ENCODE results near the gene ATP1A2.
"Not testable (repeated sequence)": the region's sequence is repeated elsewhere in the genome, so short reads cannot be mapped to it uniquely, and the experiment has no call there.

The ATP1A2 gene

DNA sequence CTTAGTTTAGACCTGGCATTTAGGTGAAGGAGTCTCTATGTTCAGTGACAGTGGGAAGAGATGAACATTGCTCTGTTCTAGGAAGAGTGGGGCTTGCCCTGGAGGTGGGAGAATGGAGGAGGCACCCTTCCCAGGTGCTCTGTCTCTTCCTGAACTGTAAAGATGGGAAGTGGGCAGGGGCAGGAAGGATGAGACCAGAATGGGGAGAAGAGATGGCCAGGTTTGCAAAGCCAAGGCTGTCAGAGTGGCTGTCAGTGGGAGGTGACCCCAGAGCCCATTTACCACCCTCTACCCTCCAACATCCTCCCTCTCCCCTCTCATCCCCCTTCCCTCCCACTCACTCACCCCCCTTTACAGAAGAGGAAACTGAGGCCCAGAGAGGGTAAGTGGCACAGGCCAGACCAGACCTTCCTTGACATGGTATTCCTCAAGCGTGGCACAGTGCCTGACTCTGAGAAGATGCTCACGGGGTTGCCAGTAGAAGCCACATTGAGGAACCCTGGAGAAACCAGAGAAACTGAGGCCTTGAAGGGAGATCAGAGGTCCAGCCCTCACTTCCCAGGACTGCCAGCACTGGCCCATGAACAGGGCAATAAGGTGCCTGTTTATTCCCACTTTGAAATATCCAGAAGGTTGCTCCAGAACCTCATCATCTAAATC is 15.7 kb upstream of the ATP1A2 start:
- no peak for DNase-seq (ENCODE audit: low read depth in 2 of 3, low spot score in 2 of 3)

DNA sequence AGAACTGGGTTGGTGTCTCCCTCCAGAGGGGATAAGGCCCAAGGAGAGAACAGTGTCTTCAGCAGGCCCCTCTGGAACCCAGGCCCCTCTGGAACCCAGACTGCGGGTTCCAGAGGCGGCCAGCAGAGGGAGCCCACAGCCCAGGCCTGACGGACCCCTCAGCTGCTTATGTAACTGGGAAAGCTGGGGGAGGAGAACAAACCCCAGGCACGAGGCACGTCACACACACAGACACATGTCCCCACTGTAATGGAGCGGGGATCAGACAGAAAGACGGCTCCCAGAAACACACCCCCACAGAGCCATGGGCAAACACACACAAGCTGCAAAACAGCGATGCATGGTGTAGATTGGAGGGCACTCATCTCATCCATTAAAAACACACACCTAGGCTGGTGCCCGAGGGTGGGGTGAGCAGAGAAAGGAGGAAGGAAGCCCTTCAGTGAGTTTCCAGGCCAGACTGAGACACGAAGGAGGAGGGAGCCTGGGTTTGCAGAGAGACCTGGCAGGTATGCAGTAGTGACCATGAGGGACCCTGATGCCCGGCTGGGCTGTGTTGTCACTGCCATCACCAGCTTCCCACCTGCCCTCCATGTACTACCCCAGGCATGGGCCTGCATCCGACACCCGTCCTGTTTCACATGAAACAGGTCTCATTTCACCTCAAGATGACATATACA is 14.4 kb upstream of the ATP1A2 start:
- peak in 2 of 3 experiments; percentile 53 to 54 for DNase-seq (ENCODE audit: low read depth in 2 of 3, low spot score in 2 of 3)

DNA sequence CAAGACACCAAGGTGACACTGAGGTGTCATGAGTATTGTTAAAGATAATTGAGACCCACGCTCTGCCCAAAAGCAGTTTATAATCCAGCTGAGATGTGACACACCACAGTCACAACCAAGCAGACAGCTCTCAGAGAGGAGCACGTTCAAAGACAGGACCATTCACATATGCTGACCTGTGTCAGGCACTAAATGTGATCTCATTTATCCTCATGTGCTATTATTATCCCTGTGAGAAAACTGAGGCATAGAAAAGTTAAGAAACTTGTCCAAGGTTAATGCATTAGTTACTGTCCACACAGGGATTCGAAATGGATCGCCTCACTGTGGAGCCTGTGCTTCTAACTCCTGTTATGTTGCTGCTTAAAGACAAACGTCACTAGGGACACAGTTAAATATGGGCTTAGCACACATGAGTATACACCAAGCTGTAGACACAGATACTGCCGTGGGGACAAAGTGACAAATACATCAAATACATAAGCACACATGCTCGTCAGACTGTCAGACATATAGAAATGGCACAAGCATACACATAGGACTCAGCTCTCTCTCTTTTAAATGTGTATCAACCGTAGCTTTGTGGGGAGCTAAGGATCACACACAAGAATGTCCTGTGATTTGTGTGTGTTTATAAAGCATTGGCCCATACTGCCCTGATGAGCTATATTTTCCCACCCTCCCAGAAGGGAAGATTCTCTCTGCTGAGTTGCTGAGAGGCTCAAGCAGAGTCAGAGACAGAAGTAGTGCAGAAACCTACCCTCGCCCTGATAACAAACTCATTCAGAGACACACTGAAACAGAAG is 13.6 kb upstream of the ATP1A2 start:
- DNase-seq (ENCODE audit: low read depth in 2 of 3, low spot score in 2 of 3), result no peak

DNA sequence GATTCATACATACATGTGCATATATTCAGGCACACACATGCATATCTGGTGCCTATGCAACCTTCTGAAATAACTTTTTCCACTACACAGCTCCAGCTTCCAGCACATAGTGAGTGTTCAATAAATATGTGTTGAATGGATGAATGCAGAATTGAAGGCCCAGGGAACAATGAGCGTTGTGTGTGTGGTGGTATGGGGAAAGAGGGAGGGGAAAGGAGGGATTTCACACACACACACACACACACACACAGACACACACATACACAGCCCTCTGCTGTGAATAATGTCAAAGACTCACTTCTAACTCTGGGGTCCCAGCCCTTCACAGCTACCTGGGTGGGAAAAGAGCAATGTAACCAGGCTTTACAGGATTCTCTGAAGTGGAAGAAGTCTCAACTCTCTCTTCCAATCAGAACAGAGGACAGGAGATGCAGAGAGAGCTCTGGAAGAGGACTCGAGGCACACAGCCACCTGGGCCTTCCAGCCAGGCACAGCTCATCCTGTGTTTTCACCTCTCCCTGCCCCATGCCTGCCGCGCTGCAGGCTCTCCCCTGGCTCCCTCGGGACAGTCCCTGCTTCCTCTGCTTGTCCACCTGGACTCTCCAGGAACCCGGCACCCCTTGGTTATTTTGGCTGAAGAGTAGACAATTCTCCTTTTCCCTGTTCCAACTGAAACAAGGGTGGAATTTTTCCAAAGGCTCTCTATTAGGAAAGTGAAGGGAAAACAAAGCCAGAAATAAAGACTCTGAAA is 11.7 kb upstream of the ATP1A2 start:
- no peak for DNase-seq (ENCODE audit: low read depth in 2 of 3, low spot score in 2 of 3)

DNA sequence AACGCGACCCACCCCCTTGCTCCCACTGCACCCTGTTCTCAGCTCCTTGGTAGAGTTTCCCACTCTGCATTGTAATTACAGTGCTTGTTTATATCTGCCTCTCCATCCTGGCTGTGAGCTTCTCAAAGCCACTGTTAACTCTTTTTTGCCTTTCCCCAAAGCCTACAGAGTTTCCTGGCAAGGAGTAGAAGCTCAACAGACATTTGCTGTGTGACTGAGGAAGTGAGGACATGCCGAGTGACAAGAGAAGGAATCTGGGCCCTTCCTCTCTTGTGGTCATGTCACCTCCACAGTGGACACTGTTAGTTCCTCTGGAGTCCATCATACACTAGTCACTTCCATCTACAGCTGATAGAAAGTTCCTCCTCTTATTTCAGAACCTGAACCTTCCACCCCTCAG is 11.1 kb upstream of the ATP1A2 start:
- DNase-seq (ENCODE audit: low read depth in 2 of 3, low spot score in 2 of 3), result no peak

DNA sequence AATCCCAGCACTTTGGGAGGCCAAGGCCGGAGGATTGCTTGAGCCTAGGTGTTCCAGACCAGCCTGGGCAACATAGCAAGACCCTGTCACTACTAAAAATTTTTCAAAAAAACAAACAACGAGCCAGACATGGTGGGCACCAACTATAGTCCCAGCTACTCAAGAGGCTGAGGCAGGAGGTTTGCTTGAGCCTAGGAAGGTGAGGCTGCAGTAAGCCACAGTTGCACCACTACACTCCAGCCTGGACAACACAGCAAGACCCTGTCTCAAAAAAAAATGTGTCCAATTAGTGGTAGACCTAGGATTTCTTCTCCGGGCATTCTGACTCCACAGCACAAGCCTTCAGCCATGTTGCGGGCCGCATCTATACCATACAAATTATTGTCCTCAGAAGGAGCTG is 10.4 kb upstream of the ATP1A2 start:
- DNase-seq (ENCODE audit: low read depth in 2 of 3, low spot score in 2 of 3), result no peak

DNA sequence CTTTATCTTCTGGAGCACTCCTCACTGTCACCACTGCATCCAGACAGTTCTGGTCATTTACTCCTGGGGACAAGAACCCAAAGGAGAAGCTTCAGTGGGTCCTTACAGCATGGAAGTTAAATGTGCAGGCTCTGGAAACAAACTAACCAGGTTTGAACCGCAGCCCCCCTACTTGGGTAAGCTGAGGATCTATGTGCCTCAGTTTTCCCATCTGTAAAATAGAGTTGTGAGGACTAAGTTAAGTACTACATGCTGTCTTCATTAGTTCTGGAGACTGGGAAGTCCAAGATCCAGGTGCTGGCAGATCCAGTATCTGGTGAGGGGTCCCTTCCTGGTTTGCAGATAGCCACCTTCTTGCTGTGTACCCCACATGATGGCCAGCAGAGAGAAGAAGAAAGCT is 8.0 kb upstream of the ATP1A2 start:
- no peak for DNase-seq (ENCODE audit: low read depth in 2 of 3, low spot score in 2 of 3)

DNA sequence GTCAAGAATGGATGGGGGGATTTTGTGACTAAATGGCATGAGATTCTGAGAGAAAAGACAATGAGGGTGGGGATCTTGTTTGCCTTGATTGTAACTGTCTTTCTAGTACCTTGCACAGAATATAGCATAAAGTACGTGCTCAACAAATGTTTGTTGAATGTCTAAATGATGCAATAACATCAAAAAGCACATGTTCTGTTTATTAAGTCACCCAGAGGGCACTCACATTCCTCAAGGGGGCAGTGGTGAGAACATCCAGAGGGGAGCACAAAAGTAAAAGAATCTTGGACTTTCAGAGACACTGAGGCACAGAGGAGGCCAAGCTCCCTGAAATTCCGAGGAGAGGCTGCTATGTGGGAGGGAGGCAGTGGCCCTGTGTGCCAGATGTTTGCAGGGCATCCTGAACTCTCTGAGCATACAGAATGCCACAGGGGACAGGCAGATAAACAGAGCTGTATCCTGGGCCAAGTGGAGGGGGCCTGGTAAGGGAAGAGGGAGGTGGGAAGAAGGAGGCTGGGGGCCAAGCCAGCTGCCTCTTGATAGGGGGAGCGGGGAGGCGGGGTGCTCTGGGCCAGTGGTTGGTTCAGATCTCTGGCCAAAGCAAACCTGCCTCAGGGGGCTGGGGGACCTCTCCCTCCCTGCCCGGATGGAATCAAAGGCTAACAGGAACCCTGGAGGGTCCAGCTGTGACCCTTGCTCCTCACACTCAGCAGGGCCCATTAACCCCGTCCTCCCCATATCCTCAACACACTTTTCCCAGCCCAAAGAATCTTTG is 6.5 kb upstream of the ATP1A2 start:
- DNase-seq (ENCODE audit: low read depth in 2 of 3, low spot score in 2 of 3), result no peak

DNA sequence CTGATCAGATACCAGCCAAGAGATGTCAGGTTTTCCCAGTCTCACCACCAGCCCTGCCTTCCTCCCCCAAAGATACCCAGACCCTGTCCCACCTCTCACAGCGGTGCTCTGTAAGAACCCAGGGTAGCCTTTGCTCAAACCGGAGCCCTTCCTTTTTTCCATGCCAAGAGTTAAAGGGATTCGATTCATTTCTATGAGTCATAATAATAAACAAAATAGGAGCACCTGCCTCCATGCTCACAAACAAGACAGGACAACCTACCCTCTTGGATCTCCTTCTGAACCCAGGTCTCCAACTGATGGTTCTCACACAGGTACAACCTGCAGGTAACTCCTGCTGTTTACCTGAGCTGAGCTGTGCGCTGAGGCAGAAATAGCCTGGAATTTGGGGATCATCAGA is 5.9 kb upstream of the ATP1A2 start:
- DNase-seq (ENCODE audit: low read depth in 2 of 3, low spot score in 2 of 3), result no peak

DNA sequence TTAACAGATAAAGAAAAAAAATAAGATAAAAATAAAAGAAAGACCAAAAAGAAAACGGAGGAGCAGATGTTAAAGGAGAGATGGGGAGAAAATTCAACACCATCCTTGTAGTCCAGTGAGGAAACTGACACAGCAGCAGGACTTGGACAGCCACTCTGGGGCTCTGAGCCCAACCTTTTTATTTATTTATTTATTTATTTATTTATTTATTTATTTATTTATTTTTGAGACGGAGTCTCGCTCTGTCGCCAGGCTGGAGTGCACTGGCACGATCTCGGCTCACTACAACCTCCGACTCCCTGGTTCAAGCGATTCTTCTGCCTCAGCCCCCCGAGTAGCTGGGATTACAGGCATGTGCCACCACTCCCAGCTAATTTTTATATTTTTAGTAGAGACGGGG is 4.1 kb upstream of the ATP1A2 start:
- DNase-seq (ENCODE audit: low read depth in 2 of 3, low spot score in 2 of 3), result not testable (repeated sequence)

DNA sequence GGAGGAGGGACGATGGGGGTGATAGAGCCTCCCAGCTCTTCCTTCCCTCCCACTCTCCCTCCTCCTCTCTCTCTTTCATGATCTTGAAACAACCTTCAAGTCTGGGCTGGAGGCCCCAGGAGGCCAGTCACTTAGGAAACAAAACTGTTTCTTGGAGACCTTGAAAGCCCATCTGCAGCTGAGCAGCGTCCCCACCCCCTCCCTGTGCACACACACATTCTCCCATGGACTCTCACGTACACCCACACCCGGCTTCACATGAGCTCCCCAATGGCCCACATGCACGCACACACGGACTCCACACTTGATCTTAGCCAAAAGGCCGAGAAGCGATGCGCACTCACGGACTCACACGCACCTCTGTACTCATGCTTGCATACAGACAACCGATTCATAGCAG is 3.2 kb upstream of the ATP1A2 start:
- no peak for DNase-seq (ENCODE audit: low read depth in 2 of 3, low spot score in 2 of 3)

DNA sequence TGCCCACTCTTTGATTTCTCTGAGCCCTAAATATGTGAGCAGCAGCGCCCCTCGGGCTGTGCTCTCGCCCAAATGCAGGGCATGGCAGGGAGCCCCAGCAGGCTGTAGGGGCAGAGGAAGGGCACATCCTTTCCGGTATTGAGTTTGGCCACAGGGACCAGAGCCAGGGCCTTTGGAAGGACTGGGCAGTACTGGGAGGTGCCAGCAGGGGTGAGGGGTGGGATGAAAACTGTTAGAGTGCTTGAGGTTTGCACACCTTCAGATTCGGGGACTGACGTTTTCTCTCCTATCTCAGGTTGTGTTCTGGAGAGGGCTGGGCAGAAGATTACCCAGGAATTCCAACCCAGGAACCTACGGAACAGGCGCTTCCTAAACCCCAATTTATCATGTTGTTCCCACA is 2.2 kb upstream of the ATP1A2 start:
- no peak for DNase-seq (ENCODE audit: low read depth in 2 of 3, low spot score in 2 of 3)

DNA sequence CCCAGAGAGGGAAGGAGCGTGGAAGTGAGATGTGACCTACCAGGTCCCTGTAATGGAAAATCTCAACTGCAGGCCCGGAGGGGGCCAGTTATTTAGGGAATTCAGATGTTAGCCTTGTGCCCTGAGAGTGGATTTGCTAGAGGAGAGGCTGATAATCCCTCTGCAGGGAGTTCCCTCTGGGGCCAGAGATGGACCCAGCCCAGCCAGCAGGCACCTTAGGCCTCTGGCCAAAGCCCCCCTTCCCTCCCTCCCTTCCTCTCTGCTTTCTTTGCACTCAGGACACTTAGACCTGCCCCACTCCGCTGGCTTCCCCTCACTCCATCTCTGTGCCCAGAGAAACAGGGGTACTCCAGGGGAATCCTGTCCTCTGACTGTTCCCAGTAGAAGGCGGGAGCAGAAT is 1.5 kb upstream of the ATP1A2 start:
- DNase-seq (ENCODE audit: low read depth in 2 of 3, low spot score in 2 of 3), result no peak

DNA sequence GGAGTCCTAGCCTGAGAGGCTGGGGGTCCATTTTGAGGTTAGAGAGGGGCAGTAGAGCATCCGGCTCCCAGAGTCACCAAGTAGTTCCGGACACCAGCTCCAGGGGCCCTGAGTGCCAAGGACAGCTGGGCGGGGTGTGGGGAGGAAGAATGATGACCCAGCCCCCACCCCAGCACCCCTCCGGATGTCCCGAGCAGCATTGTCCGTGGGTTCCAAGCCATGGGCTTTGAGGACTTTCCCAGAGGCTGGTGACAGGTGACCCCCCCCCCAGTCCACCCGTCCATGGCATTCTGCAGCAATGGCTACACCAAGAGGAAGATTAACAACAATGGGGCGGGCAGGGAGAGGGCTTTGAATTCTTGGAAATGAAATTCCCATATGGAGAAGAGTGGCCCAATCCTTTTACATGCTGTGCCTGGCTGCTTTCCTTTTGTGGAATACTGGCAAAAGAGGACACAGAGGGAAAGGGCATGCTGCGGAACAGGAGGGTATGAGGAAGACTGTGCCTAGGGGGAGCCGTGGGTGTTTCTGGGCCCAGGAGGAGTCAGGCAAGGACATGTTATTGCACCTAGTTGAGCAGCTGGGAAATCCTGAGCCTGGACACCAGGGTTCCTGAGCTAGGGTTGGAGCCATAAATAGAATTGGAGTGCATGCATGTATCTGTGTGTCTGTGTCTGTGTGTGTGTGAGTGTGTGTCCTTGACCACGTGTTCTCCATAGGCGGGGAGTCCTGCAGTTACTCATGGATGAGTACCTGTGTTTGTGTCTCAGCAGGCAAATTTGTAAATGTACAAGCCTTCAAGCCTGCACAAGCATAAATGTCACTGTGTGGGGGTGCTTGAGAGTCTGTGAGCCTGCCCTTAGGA is 956 bp downstream of the ATP1A2 start:
- DNase-seq (ENCODE audit: low read depth in 2 of 3, low spot score in 2 of 3), result no peak

DNA sequence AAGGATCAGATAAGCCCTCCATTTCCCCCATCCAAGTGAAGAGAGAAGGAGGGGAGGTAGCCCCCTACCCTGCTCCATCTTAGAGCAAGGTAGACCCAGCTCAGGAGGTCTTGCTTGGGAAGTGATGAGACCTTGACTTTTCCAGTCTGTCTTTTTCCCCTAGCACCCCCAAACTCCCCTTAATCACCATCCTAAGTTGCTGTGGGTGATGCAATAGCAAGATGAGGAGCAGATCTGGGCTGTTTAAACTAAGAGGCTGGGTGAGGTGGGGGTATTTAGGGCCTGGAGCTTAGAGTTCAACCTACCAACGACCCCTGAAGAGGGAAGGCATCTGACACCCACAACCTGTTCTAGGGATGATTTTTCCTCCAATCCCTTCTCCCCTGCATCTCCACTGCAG is 1.7 kb downstream of the ATP1A2 start:
- DNase-seq (ENCODE audit: low read depth in 2 of 3, low spot score in 2 of 3), result no peak

DNA sequence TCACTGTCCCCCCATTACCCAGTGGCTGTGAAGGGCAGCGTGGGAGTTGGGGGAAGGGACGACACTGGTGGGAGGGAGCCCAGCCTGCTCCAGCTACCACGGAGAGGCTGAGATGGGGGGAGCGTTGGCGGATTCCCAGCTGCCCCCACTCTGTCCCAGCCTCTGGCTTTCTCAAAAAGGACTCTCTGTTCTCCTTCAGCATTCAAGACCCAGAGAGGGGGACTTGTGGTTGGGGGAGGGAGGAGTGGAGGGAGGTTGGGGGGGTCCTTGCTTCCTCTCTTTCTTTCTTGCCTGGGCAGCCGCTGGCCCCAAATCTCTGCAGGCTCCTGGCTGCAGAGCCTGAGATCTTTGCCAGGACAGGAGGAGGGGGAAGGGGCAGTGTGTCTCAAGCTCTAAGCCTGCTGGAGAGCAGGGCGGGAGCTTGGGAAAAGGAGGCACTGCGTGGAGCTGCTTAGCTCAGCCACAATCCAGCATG is 2.2 kb downstream of the ATP1A2 start:
- DNase-seq (ENCODE audit: low read depth in 2 of 3, low spot score in 2 of 3), result no peak

DNA sequence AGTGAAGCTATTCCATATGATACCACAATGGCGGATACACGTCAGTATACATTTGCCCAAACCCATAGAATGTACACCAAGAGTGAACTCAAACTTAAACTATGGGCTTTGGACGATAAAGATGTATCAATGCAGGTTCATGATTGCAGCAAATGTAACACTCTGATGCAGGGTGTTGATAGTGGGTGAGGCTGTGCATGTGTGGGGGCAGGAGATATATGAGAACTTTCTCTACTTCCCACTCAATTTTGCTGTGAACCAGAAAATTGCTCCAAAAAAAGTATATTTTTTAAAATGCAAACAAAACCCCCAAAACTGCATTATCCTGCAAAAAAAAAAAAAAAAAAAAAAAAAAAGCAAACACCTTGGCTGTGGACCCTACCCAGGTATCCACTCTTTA is 3.4 kb downstream of the ATP1A2 start:
- no peak for DNase-seq (ENCODE audit: low read depth in 2 of 3, low spot score in 2 of 3)

DNA sequence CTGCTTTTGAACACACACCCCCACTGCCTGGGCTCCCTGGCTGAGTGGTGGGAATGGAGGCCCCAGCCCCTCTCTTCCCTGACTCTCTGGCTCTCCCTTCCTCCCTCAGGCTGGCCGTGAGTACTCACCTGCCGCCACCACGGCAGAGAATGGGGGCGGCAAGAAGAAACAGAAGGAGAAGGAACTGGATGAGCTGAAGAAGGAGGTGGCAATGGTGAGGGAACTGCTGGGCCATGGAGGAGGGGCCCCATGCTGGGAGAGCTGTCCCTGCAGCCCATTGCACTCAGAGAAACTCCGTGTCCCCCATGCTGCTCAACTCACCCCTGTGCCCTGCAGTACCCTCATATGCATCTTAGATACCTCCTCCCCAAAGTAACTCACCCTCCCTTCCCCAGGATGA is 5.2 kb downstream of the ATP1A2 start:
- no peak for DNase-seq (ENCODE audit: low read depth in 2 of 3, low spot score in 2 of 3)

DNA sequence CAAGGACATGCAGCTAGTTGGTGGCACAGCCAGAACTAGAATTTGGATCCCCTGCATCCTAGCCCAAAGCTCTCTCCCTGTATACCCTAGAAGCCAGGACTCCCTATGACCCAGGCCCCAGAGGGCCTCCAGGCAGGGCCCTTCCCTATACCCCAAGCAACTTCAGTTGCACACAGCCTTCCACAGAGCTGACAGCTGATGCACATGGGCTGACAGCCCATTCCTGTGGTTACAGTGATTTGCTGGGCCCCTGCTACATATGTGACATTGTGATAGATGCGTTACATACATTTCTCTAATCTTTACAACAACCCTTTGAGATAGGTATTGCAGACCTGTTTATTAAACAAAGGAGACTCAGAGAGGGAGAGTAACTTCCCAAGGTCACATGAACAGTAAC is 5.8 kb downstream of the ATP1A2 start:
- no peak for DNase-seq (ENCODE audit: low read depth in 2 of 3, low spot score in 2 of 3)

DNA sequence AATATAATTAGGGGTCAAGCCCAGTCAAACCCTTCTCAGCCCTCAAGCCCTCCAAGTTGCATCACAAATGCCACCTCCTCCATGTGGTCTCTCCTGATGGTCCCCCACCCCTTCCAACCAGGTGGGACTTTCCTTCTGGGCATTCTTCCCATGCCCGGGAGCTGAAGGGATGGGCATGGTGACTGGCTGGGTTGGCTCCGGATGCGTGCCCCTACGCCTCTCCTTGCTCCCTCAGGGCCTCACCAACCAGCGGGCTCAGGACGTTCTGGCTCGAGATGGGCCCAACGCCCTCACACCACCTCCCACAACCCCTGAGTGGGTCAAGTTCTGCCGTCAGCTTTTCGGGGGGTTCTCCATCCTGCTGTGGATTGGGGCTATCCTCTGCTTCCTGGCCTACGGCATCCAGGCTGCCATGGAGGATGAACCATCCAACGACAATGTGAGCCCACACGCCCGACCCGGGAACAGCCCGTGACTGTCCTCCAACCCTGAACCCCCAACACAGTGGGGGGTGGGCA is 7.5 kb downstream of the ATP1A2 start:
- no peak for DNase-seq (ENCODE audit: low read depth in 2 of 3, low spot score in 2 of 3)
